H9 (cell line): ENCODE data around the gene HOXD4. TPM values are rescaled to one million over a fixed set of nuclear protein-coding genes. Genes with fewer than 3 reads are reported as not detected.
A peak's percentile ranks its signal among the peaks of the same experiment; 100 is the strongest.

Source experiments
- DNase-seq: peaks from one replicate; pipeline ENCODE4 v3.0.0-alpha.2; 2017
- H2AFZ ChIP-seq: one replicate; pipeline ENCODE4 v1.6.1; 2013; ENCODE audit warnings: mild to moderate bottlenecking, low read length, control low read depth, moderate library complexity
- H2AK5ac ChIP-seq: 2 replicates; pipeline ENCODE4 v1.6.1; 2013; ENCODE audit warnings: low read length, control low read depth, mixed read lengths; ENCODE audit not compliant: insufficient read length
- H2BK120ac ChIP-seq: one replicate; pipeline ENCODE4 v1.6.1; 2013; ENCODE audit warnings: low read depth, mild to moderate bottlenecking, low read length, control low read depth, inconsistent platforms; ENCODE audit not compliant: poor library complexity, severe bottlenecking
- H2BK12ac ChIP-seq: 2 replicates; pipeline ENCODE4 v1.6.1; 2013; ENCODE audit warnings: low read length, control low read depth, mixed read lengths, low read depth; ENCODE audit not compliant: insufficient read length
- H2BK15ac ChIP-seq: 2 replicates; pipeline ENCODE4 v1.6.1; 2013; ENCODE audit warnings: low read depth, low read length, control low read depth
- H2BK20ac ChIP-seq: one replicate; pipeline ENCODE4 v1.6.1; 2013; ENCODE audit warnings: low read depth, mild to moderate bottlenecking, low read length, control low read depth, inconsistent platforms; ENCODE audit not compliant: poor library complexity, severe bottlenecking
- H2BK5ac ChIP-seq: 2 replicates; pipeline ENCODE4 v1.6.1; 2013; ENCODE audit warnings: low read length, control low read depth, mixed read lengths; ENCODE audit not compliant: insufficient read length
- H3K14ac ChIP-seq: 2 replicates; pipeline ENCODE4 v1.6.1; 2013; ENCODE audit warnings: low read length, control low read depth; ENCODE audit not compliant: insufficient read depth
- H3K18ac ChIP-seq: 2 replicates; pipeline ENCODE4 v1.6.1; 2013; ENCODE audit warnings: low read depth, mild to moderate bottlenecking, mixed read lengths, low read length, control low read depth; ENCODE audit not compliant: insufficient read length
- H3K23ac ChIP-seq: 2 replicates; pipeline ENCODE4 v1.6.1; 2013; ENCODE audit warnings: low read length, control low read depth, mixed read lengths, low read depth; ENCODE audit not compliant: insufficient read length
- H3K23me2 ChIP-seq: 2 replicates; pipeline ENCODE4 v1.6.1; 2013; ENCODE audit warnings: low read depth, mild to moderate bottlenecking, mixed read lengths, low read length, control low read depth; ENCODE audit not compliant: insufficient read length, poor library complexity, severe bottlenecking
- H3K27ac ChIP-seq: 2 replicates; pipeline ENCODE4 v1.5.1; 2013; ENCODE audit warnings: low read length, control low read depth, mixed read lengths, low read depth; ENCODE audit not compliant: insufficient read length
- H3K27me3 ChIP-seq: 2 replicates; pipeline ENCODE4 v1.6.1; 2013; ENCODE audit warnings: low read length, control low read depth, inconsistent platforms; ENCODE audit not compliant: insufficient read depth
- H3K4ac ChIP-seq: 2 replicates; pipeline ENCODE4 v1.6.1; 2013; ENCODE audit warnings: low read depth, mild to moderate bottlenecking, control low read depth, inconsistent platforms, low read length, moderate library complexity
- H3K4me1 ChIP-seq: 2 replicates; pipeline ENCODE4 v1.6.1; 2013; ENCODE audit warnings: low read length, control low read depth, inconsistent platforms; ENCODE audit not compliant: insufficient read depth
- H3K4me2 ChIP-seq: 2 replicates; pipeline ENCODE4 v1.6.1; 2013; ENCODE audit warnings: low read length, control low read depth, mixed read lengths; ENCODE audit not compliant: insufficient read length, insufficient read depth
- H3K56ac ChIP-seq: 2 replicates; pipeline ENCODE4 v1.6.1; 2013; ENCODE audit warnings: low read depth, mild to moderate bottlenecking, mixed read lengths, low read length, control low read depth; ENCODE audit not compliant: insufficient read length
- H3K79me1 ChIP-seq: 2 replicates; pipeline ENCODE4 v1.6.1; 2013; ENCODE audit warnings: low read depth, mild to moderate bottlenecking, moderate library complexity, low read length, control low read depth, inconsistent platforms; ENCODE audit not compliant: insufficient read depth, poor library complexity, severe bottlenecking
- H3K79me2 ChIP-seq: 2 replicates; pipeline ENCODE4 v1.6.1; 2013; ENCODE audit warnings: low read length, control low read depth, inconsistent platforms; ENCODE audit not compliant: insufficient read depth
- H3K9ac ChIP-seq: 2 replicates; pipeline ENCODE4 v1.6.1; 2013; ENCODE audit warnings: low read length, control low read depth, mixed read lengths; ENCODE audit not compliant: insufficient read length; ENCODE audit errors: extremely low read depth
- H3K9me3 ChIP-seq: one replicate; pipeline ENCODE4 v1.6.1; 2013; ENCODE audit warnings: low read depth, low read length, inconsistent platforms; ENCODE audit not compliant: control insufficient read depth
- H3T11ph ChIP-seq: one replicate; pipeline ENCODE4 v1.6.1; 2013; ENCODE audit warnings: mild to moderate bottlenecking, low read length, control low read depth, inconsistent platforms
- H4K20me1 ChIP-seq: one replicate; pipeline ENCODE4 v1.6.1; 2013; ENCODE audit not compliant: control insufficient read depth, insufficient read length, insufficient read depth
- H4K5ac ChIP-seq: 2 replicates; pipeline ENCODE4 v1.6.1; 2013; ENCODE audit warnings: low read depth, mild to moderate bottlenecking, mixed read lengths, low read length, control low read depth; ENCODE audit not compliant: insufficient read length
- H4K8ac ChIP-seq: replicated peaks from 2 replicates; pipeline ENCODE4 v1.6.1; 2013; ENCODE audit warnings: low read length, control low read depth, mixed read lengths, low read depth; ENCODE audit not compliant: insufficient read length
- H4K91ac ChIP-seq: 2 replicates; pipeline ENCODE4 v1.6.1; 2013; ENCODE audit warnings: low read depth, mild to moderate bottlenecking, moderate library complexity, mixed read lengths, low read length, control low read depth; ENCODE audit not compliant: insufficient read length
- H3K27ac Mint-ChIP-seq, 3 experiments: 2 replicates in 2 of 3; 3 replicates in 1 of 3; pipeline ENCODE4 v1.8.0; 2020 to 2021; ENCODE audit warnings: mixed read lengths in 3 of 3, mild to moderate bottlenecking in 1 of 3, moderate library complexity in 1 of 3
- H3K27me3 Mint-ChIP-seq: 2 replicates; pipeline ENCODE4 v1.8.0; 2021; ENCODE audit warnings: low read depth, mild to moderate bottlenecking, moderate library complexity, mixed read lengths
- H3K36me3 Mint-ChIP-seq, 3 experiments: 2 replicates in 2 of 3; 3 replicates in 1 of 3; pipeline ENCODE4 v1.8.0; 2020 to 2021; ENCODE audit warnings: low read depth in 3 of 3, mixed read lengths in 3 of 3; ENCODE audit not compliant: insufficient read depth in 1 of 3
- H3K4me1 Mint-ChIP-seq, 2 experiments: 2 replicates each; pipeline ENCODE4 v1.8.0; 2020; ENCODE audit warnings: mixed read lengths in 2 of 2
- H3K4me3 Mint-ChIP-seq, 2 experiments: 2 replicates in 1 of 2; 3 replicates in 1 of 2; pipeline ENCODE4 v1.8.0; 2020 to 2021; ENCODE audit warnings: mild to moderate bottlenecking in 2 of 2, mixed read lengths in 2 of 2, moderate library complexity in 1 of 2
- H3K9me3 Mint-ChIP-seq, 2 experiments: 2 replicates in 1 of 2; 3 replicates in 1 of 2; pipeline ENCODE4 v1.8.0; 2020; ENCODE audit warnings: mild to moderate bottlenecking in 2 of 2, mixed read lengths in 2 of 2, moderate library complexity in 1 of 2
- CTCF ChIP-seq: fragments of 200-600 bp; sonication (generic); conservative IDR thresholded peaks from 3 replicates; pipeline ENCODE4 v1.8.0; 2021; ENCODE audit warnings: antibody characterized with exemption, mild to moderate bottlenecking
- WGBS: extraction: QIAGEN DNeasy Blood & Tissue Kit; methylation state at CpG from one replicate; pipeline ENCODE4 v1.1.7; 2013; ENCODE audit warnings: missing lambda C conversion rate, low lambda C conversion rate, mixed read lengths; ENCODE audit not compliant: insufficient read length; ENCODE audit errors: extremely low coverage; 5-methylcytosine and 5-hydroxymethylcytosine counted together
- total RNA-seq: library from RNA; stranded (reverse); gene quantifications from 2 replicates; pipeline ENCODE4 v1.2.1, GENCODE V29; 2021

Gene HOXD4
- total RNA-seq, 1 experiment from 2014 or later: not detected

- H3K9me3 ChIP-seq: no peaks in the 10 kb centered on the region
- peaks cover 0 to 11% of the 10 kb centered on the region in 2 experiments; a peak in 2 of 4 replicates for H3K4me1 Mint-ChIP-seq
- no peak for TF ChIP-seq CTCF
- H4K5ac ChIP-seq: no peak overlapping the region
- no peak overlapping the region for H3K56ac ChIP-seq
- H2AFZ ChIP-seq: no peak overlapping the region
- H2AK5ac ChIP-seq: no peak overlapping the region
- H3K79me1 ChIP-seq: no peaks in the 10 kb centered on the region
- no peak overlapping the region for H3K4me3 Mint-ChIP-seq
- no peak overlapping the region for H4K91ac ChIP-seq
- no peak overlapping the region for H3K23ac ChIP-seq
- H3T11ph ChIP-seq: no peak overlapping the region
- H4K20me1 ChIP-seq: peaks cover 4% of the 10 kb centered on the region
- no peak overlapping the region for H2BK12ac ChIP-seq
- H3K18ac ChIP-seq: no peak overlapping the region
- no peak overlapping the region for H4K8ac ChIP-seq
- H3K4me2 ChIP-seq: no peak overlapping the region
- no peak overlapping the region for H2BK120ac ChIP-seq
- peaks cover 10 to 24% of the 10 kb centered on the region in 2 experiments for H3K9me3 Mint-ChIP-seq
- H3K14ac ChIP-seq: no peak overlapping the region
- peak; percentile 62 for DNase-seq
- H3K27ac ChIP-seq: no peak overlapping the region
- no peak overlapping the region for H2BK5ac ChIP-seq
- no peaks in the 10 kb centered on the region for H3K79me2 ChIP-seq
- H3K4ac ChIP-seq: no peak overlapping the region
- H3K27me3 ChIP-seq: peaks cover 98% of the 10 kb centered on the region
- H3K23me2 ChIP-seq: peaks cover 2% of the 10 kb centered on the region
- H2BK20ac ChIP-seq: no peak overlapping the region
- no peaks in the 10 kb centered on the region for H3K4me1 ChIP-seq
- no peak overlapping the region for H3K9ac ChIP-seq
- no peak overlapping the region for H2BK15ac ChIP-seq
- no peak overlapping the region for H3K27ac Mint-ChIP-seq
- H3K27me3 Mint-ChIP-seq: peaks cover 100% of the 10 kb centered on the region
- peaks cover 0 to 3% (median 0%) of the 10 kb centered on the region in 3 experiments; a peak in 2 of 7 replicates for H3K36me3 Mint-ChIP-seq
- no CpG with 5 or more reads among the region's 16 CpGs for WGBS
Measured at GRCh38 chr2:176114930-176115625, 36.3 kb upstream of the HOXD4 start.
